Spleen (tissue), 11 donors: Measurements from ENCODE around the gene OR5B2. TPM values are rescaled to one million over a fixed set of nuclear protein-coding genes. Genes with fewer than 3 reads are reported as not detected.

Experiments used
- DNase-seq: peaks from one replicate; pipeline ENCODE4 v3.0.0-alpha.2; 2020
- H3K27ac ChIP-seq, 8 donors: fragments of 200-600 bp; sonication (generic) in 7 of 8; 1 replicate in 4 of 8; 2 replicates in 4 of 8; pipeline versions ENCODE4 v1.5.0 to v1.8.0; 2016 to 2021; ENCODE audit warnings: inconsistent platforms in 4 of 8, mild to moderate bottlenecking in 4 of 8, moderate library complexity in 1 of 8
- H3K27me3 ChIP-seq, 7 donors: fragments of 200-600 bp; sonication (generic) in 6 of 7; replicated peaks in 1 of 7; 1 replicate in 4 of 7; 2 replicates in 3 of 7; pipeline versions ENCODE4 v1.5.0 to v1.8.0; 2016 to 2021; ENCODE audit warnings: inconsistent platforms in 3 of 7, mild to moderate bottlenecking in 1 of 7
- H3K36me3 ChIP-seq, 6 donors: fragments of 200-600 bp; sonication (generic) in 5 of 6; 1 replicate in 4 of 6; 2 replicates in 2 of 6; pipeline versions ENCODE4 v1.5.0 to v1.8.0; 2016 to 2021; ENCODE audit warnings: inconsistent platforms in 2 of 6
- H3K4me1 ChIP-seq, 6 donors: fragments of 200-600 bp; sonication (generic) in 5 of 6; 1 replicate in 3 of 6; 2 replicates in 3 of 6; pipeline versions ENCODE4 v1.5.0 to v1.8.0; 2016 to 2021; ENCODE audit warnings: inconsistent platforms in 3 of 6
- H3K4me3 ChIP-seq, 8 donors: fragments of 200-600 bp; sonication (generic) in 7 of 8; 1 replicate in 4 of 8; 2 replicates in 4 of 8; pipeline versions ENCODE4 v1.5.0 to v1.8.0; 2016 to 2021; ENCODE audit warnings: inconsistent platforms in 4 of 8, mild to moderate bottlenecking in 4 of 8, moderate library complexity in 2 of 8
- H3K9me3 ChIP-seq, 8 donors: fragments of 200-600 bp; sonication (generic) in 7 of 8; 1 replicate in 4 of 8; 2 replicates in 4 of 8; pipeline versions ENCODE4 v1.5.0 to v1.8.0; 2016 to 2021; ENCODE audit warnings: inconsistent platforms in 4 of 8
- POLR2A ChIP-seq, 3 donors: fragments of 450-650 bp; IDR thresholded peaks; one replicate each; pipeline ENCODE4 v1.5.1; 2017; ENCODE audit warnings: antibody characterized with exemption in 3 of 3, mild to moderate bottlenecking in 1 of 3
- POLR2AphosphoS5 ChIP-seq, 3 donors: sonication (generic); formaldehyde crosslinking; IDR thresholded peaks; one replicate each; pipeline ENCODE4 v1.5.1; 2017; ENCODE audit warnings: antibody characterized with exemption in 3 of 3
- WGBS, 5 donors: extraction: QIAGEN DNeasy Blood & Tissue Kit in 3 of 5; methylation state at CpG; one replicate each; pipeline versions ENCODE4 v1.1.5 to v1.1.7; 2013 to 2018; 5-methylcytosine and 5-hydroxymethylcytosine counted together
- intact Hi-C: fragments of 100-400 bp; cut with DNase I; formaldehyde crosslinking; loops from one replicate; pipeline ENCODE4 v1.15.0; 2023; ENCODE audit warnings: low total_unique reads
- polyA plus RNA-seq, 3 donors: library from polyadenylated mRNA; stranded (reverse); fragments of 200-250 nt; gene quantifications; one replicate each; pipeline ENCODE4 v1.2.1, GENCODE V29; 2013
- total RNA-seq, 7 donors: library from RNA; depleted of rRNA in 3 of 7; stranded (reverse); fragments of >200 nt in 3 of 7; fragmentation: NEBNext Ultra II Directional in 4 of 7; extraction: Animal tissue kit (Norgen Biotek cat#: 25700) in 4 of 7; gene quantifications; one replicate each; pipeline versions ENCODE4 v1.1.0 to v1.2.1, GENCODE V29; 2016 to 2021
- TF ChIP-seq, protein P1 (sequence below), 11 experiments: fragments of 200-600 bp in 7 of 11; fragments of 450-650 bp in 4 of 11; sonication (generic) in 4 of 11; IDR thresholded peaks in 8 of 11; conservative IDR thresholded peaks in 3 of 11; 1 replicate in 7 of 11; 2 replicates in 4 of 11; pipeline versions ENCODE4 v1.4.0 to v1.8.0; 2016 to 2021; ENCODE audit warnings: antibody characterized with exemption in 11 of 11, inconsistent platforms in 4 of 11, mild to moderate bottlenecking in 1 of 11
- donor health status: healthy with polysubstance abuse.
- donor health status: DM: no; HTN: no; CAD: no; lungs with moderate emphysema.
- donor health status: DM: no; HTN: no; CAD: no.
- donor health status: Bipolar disorder and iron deficiency.
- donor health status: healthy.
- donor health status: DM: no; HTN: no; CAD: no.
- donor health status: DM: yes; HTN: yes; CAD: no.

Gene OR5B2
- total and polyA plus RNA-seq, 10 donors = 0.08 TPM; not detected in 9

DNA sequence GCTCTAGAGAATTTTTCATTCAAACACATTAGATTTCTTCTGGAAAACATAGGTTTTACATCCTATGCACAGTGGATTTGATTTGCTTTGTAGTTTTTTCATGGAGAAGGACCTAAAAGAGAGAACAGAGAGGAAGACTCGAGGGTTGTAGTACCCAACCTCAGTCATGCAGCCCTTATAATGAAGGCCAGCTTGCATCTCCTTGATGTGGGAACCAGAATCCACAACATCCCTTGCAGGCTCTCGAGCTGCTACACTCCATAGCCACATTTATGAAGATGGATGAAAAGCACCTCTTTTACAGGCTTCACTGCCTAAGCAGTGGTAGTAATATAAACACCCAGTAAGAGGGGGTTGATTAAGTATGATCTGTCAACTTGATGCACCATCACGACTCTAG lies 23.7 kb upstream of the OR5B2 start:
- Histone ChIP-seq H3K27me3 (no peaks in the 10 kb centered on the region), H3K4me3 (no peak overlapping the region), H3K36me3 (no peaks in the 10 kb centered on the region), H3K27ac (no peak overlapping the region), H3K4me1 (no peaks in the 10 kb centered on the region), H3K9me3 (peaks cover 0 to 33% (median 10%) of the 10 kb centered on the region in 8 donors)
- WGBS, 5 donors = 38 to 60% (median 46%) methylated on average over 3 of the region's 3 CpGs
- intact Hi-C loops = no loop called here
- no peak for DNase-seq
- TF ChIP-seq POLR2A (IDR thresholded peaks at IDR 0.05) (no peak), POLR2AphosphoS5 (IDR thresholded peaks at IDR 0.05) (no peak)
- TF ChIP-seq, protein P1, sequence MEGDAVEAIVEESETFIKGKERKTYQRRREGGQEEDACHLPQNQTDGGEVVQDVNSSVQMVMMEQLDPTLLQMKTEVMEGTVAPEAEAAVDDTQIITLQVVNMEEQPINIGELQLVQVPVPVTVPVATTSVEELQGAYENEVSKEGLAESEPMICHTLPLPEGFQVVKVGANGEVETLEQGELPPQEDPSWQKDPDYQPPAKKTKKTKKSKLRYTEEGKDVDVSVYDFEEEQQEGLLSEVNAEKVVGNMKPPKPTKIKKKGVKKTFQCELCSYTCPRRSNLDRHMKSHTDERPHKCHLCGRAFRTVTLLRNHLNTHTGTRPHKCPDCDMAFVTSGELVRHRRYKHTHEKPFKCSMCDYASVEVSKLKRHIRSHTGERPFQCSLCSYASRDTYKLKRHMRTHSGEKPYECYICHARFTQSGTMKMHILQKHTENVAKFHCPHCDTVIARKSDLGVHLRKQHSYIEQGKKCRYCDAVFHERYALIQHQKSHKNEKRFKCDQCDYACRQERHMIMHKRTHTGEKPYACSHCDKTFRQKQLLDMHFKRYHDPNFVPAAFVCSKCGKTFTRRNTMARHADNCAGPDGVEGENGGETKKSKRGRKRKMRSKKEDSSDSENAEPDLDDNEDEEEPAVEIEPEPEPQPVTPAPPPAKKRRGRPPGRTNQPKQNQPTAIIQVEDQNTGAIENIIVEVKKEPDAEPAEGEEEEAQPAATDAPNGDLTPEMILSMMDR (IDR thresholded peaks at IDR 0.05 in 8 of 11, conservative IDR thresholded peaks at IDR 0.05 in 3 of 11) = no peak

DNA sequence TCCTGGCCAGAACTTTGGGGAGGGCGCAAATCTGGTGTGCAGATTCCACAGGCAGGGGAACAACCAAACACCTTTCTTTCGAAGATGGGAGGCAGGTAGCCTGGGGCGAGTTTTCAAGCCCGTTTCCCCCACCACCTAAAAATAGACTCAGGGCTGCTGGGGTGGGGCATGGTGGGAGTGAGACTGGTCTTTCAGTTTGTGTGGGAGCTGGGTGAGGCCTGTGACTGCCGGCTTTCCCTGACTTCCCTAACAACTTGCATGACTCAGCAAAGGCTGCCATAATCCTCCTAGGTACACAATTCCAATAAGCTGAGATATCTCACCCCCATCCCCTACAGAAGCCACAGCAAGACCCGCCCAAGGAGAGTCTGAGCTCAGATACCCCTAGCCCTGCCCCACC lies 18.4 kb upstream of the OR5B2 start:
- H3K36me3 ChIP-seq = no peaks in the 10 kb centered on the region
- peaks cover 0 to 60% (median 28%) of the 10 kb centered on the region in 8 donors for H3K9me3 ChIP-seq
- no peak overlapping the region for H3K27ac ChIP-seq
- H3K4me3 ChIP-seq = no peak overlapping the region
- no peak for DNase-seq
- no peaks in the 10 kb centered on the region for H3K4me1 ChIP-seq
- TF ChIP-seq POLR2A (IDR thresholded peaks at IDR 0.05) (no peak), POLR2AphosphoS5 (IDR thresholded peaks at IDR 0.05) (no peak)
- TF ChIP-seq, protein P1 (IDR thresholded peaks at IDR 0.05 in 8 of 11, conservative IDR thresholded peaks at IDR 0.05 in 3 of 11) = no peak
- no peaks in the 10 kb centered on the region for H3K27me3 ChIP-seq
- intact Hi-C loops = no loop called here
- WGBS, 5 donors = 72 to 90% (median 83%) methylated on average over 6 of the region's 6 CpGs

DNA sequence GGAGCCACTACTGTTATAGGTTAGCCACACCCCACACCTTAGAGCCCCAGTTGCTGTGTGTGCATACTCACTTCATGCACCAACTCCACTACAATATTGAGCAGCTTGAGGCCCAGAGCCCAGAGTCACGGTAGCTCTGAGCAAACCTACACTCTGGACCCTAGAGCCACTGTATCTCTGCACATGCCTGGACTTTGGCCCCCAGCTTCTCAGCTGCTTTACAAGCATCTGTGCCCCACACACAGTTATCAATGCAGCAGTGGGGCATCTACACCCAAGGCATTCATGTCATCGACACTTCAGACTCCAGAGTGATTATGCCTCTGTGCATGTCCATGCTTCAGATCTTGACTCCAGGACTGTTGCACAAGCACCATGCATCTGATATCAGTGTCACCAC lies 16.4 kb upstream of the OR5B2 start:
- no peak for DNase-seq
- TF ChIP-seq POLR2A (IDR thresholded peaks at IDR 0.05) (no peak), POLR2AphosphoS5 (IDR thresholded peaks at IDR 0.05) (no peak)
- TF ChIP-seq, protein P1 (IDR thresholded peaks at IDR 0.05 in 8 of 11, conservative IDR thresholded peaks at IDR 0.05 in 3 of 11) = no peak

DNA sequence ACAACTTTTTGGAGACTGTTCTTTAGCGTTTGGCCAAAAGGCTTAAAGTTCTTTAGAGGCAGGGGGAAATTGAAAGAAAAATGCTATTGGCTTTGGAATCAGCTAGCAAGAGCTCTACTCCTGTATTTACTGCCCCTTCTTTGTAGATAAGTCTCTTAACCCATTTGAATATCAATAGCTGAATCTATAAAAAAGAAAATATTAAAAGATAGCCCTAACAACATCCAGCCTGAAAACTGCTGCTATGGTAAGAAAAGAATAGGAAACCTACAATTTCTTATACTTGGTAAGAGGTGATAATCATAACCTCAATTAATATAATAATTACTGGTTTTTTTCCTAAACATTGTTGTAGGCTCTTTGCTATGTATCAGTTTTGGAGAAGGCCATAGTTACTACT lies 14.2 kb upstream of the OR5B2 start, which contains the start of gene OR5B12:
OR5B12 (minus strand) TSS at position 101 of the 400 bp plus-strand sequence. CDS start 2,085 bp downstream, outside the sequence.
- no peak within 1 kb of the TSS for H3K27ac ChIP-seq
- peaks cover 2 to 44% (median 23%) of the 10 kb centered on the region in 8 donors for H3K9me3 ChIP-seq
- no peaks in the 10 kb centered on the region for H3K36me3 ChIP-seq
- H3K27me3 ChIP-seq = no peaks in the 10 kb centered on the region
- H3K4me3 ChIP-seq = no peak within 1 kb of the TSS
- no peak for TF ChIP-seq POLR2AphosphoS5 (IDR thresholded peaks at IDR 0.05)
- no peak for TF ChIP-seq POLR2A (IDR thresholded peaks at IDR 0.05)
- TF ChIP-seq, protein P1 (IDR thresholded peaks at IDR 0.05 in 8 of 11, conservative IDR thresholded peaks at IDR 0.05 in 3 of 11) = no peak
- DNase-seq = no peak
- intact Hi-C loops = no loop called here
- no peaks in the 10 kb centered on the region for H3K4me1 ChIP-seq
- WGBS, 5 donors = 86 to 95% (median 92%) methylated on average over 1 of the region's 1 CpG

More for the DNA sequence above, 16.4 kb upstream of the OR5B2 start:
- H3K27ac ChIP-seq = no peak overlapping the region
- no peaks in the 10 kb centered on the region for H3K36me3 ChIP-seq
- H3K9me3 ChIP-seq = peaks cover 0 to 50% (median 27%) of the 10 kb centered on the region in 8 donors
- H3K4me3 ChIP-seq = no peak overlapping the region
- H3K27me3 ChIP-seq = no peaks in the 10 kb centered on the region
- H3K4me1 ChIP-seq = no peaks in the 10 kb centered on the region
- 88 to 92% (median 88%) methylated on average over 2 of the region's 2 CpGs for WGBS, 5 donors
- intact Hi-C loops = no loop called here
